IMR-90 (cell line): ENCODE results near the gene CYB561D1. TPM values are rescaled to one million over a fixed set of nuclear protein-coding genes. Genes with fewer than 3 reads are reported as not detected.
A peak's percentile ranks its signal among the peaks of the same experiment; 100 is the strongest.

ENCODE experiments used
- ATAC-seq: fragments of 200-7000 bp; cut with Tn5 transposase; 2 replicates; pipeline ENCODE4 v1.9.1; 2020; ENCODE audit warnings: low read depth, mild to moderate bottlenecking, moderate library complexity
- BruUV-seq: library from RNA; stranded (reverse); fragments of 400-500 nt; replicated peaks from 2 replicates; lab custom pipeline; 2021; lab: Mats Ljungman, UMichigan
- CTCF ChIA-PET: fragments of 300-600 bp; formaldehyde crosslinking; extraction: SDS; loops from one replicate; lab custom pipeline; 2021; ENCODE audit warnings: antibody characterized with exemption; lab: Yijun Ruan, JAX
- POLR2A ChIA-PET: fragments of 300-600 bp; sonication (Branson Sonifier 250); formaldehyde crosslinking; loops from one replicate; lab custom pipeline; 2022; ENCODE audit warnings: antibody characterized with exemption; ENCODE audit not compliant: unreplicated experiment; lab: Charles Lee
- DNase-seq: peaks from one replicate; pipeline ENCODE4 v3.0.0; 2013
- H2AFZ ChIP-seq: replicated peaks from 2 replicates; pipeline ENCODE3; 2013; ENCODE audit warnings: low read length, mild to moderate bottlenecking; ENCODE audit not compliant: poor library complexity
- H2AK5ac ChIP-seq: 2 replicates; pipeline ENCODE4 v1.6.1; 2013; ENCODE audit warnings: low read depth, low read length, inconsistent platforms
- H2AK9ac ChIP-seq: replicated peaks from 2 replicates; pipeline ENCODE3; 2013; ENCODE audit warnings: mild to moderate bottlenecking, low read depth, low read length, moderate library complexity; ENCODE audit not compliant: poor library complexity
- H2BK120ac ChIP-seq: 2 replicates; pipeline ENCODE4 v1.6.1; 2013; ENCODE audit warnings: low read depth, low read length, inconsistent platforms
- H2BK15ac ChIP-seq: 3 replicates; pipeline ENCODE4 v1.6.1; 2013; ENCODE audit warnings: low read depth, low read length, inconsistent platforms
- H2BK20ac ChIP-seq: 2 replicates; pipeline ENCODE4 v1.6.1; 2013; ENCODE audit warnings: low read depth, mild to moderate bottlenecking, inconsistent platforms, low read length, moderate library complexity
- H2BK5ac ChIP-seq: 2 replicates; pipeline ENCODE4 v1.6.1; 2013; ENCODE audit warnings: mild to moderate bottlenecking, low read depth, low read length, inconsistent platforms; ENCODE audit not compliant: poor library complexity, severe bottlenecking
- H3K14ac ChIP-seq: replicated peaks from 2 replicates; pipeline ENCODE4 v1.6.1; 2013; ENCODE audit warnings: low read depth, low read length, inconsistent platforms
- H3K18ac ChIP-seq: 2 replicates; pipeline ENCODE4 v1.6.1; 2013; ENCODE audit warnings: low read depth, low read length, control low read depth
- H3K23ac ChIP-seq: 2 replicates; pipeline ENCODE4 v1.6.1; 2013; ENCODE audit warnings: low read depth, low read length, inconsistent platforms
- H3K27ac ChIP-seq: 2 replicates; pipeline ENCODE4 v1.5.1; 2013; ENCODE audit warnings: mild to moderate bottlenecking, control low read depth, low read length; ENCODE audit not compliant: insufficient read depth
- H3K27me3 ChIP-seq: 2 replicates; pipeline ENCODE4 v1.6.1; 2013; ENCODE audit warnings: low read length; ENCODE audit not compliant: control insufficient read depth, insufficient read depth
- H3K36me3 ChIP-seq: 2 replicates; pipeline ENCODE4 v1.6.1; 2013; ENCODE audit warnings: low read length, mixed read lengths; ENCODE audit not compliant: control insufficient read depth, insufficient read depth
- H3K4ac ChIP-seq: 2 replicates; pipeline ENCODE4 v1.6.1; 2013; ENCODE audit warnings: low read depth, low read length, inconsistent platforms
- H3K4me1 ChIP-seq: 2 replicates; pipeline ENCODE4 v1.6.1; 2013; ENCODE audit warnings: low read length, mixed read lengths; ENCODE audit not compliant: control insufficient read depth, insufficient read depth
- H3K4me2 ChIP-seq: 2 replicates; pipeline ENCODE4 v1.6.1; 2013; ENCODE audit warnings: low read depth, mild to moderate bottlenecking, control low read depth, low read length, moderate library complexity
- H3K4me3 ChIP-seq: 2 replicates; pipeline ENCODE4 v1.5.1; 2013; ENCODE audit warnings: low read depth, mild to moderate bottlenecking, control low read depth, low read length, moderate library complexity; ENCODE audit not compliant: insufficient read depth
- H3K56ac ChIP-seq: 2 replicates; pipeline ENCODE4 v1.6.1; 2013; ENCODE audit warnings: low read length, inconsistent platforms; ENCODE audit not compliant: insufficient read depth; ENCODE audit errors: extremely low read depth
- H3K79me1 ChIP-seq, 2 experiments: 2 replicates each; pipeline ENCODE4 v1.6.1; 2013; ENCODE audit warnings: low read length in 2 of 2, inconsistent platforms in 1 of 2, low read depth in 1 of 2
- H3K9ac ChIP-seq: 2 replicates; pipeline ENCODE4 v1.6.1; 2013; ENCODE audit warnings: low read depth, low read length, control low read depth
- H3K9me1 ChIP-seq: 2 replicates; pipeline ENCODE4 v1.6.1; 2013; ENCODE audit warnings: low read length, inconsistent platforms; ENCODE audit not compliant: insufficient read depth
- H3K9me3 ChIP-seq: 2 replicates; pipeline ENCODE4 v1.6.1; 2013; ENCODE audit warnings: low read length; ENCODE audit not compliant: control insufficient read depth, insufficient read depth
- H4K20me1 ChIP-seq: 2 replicates; pipeline ENCODE4 v1.6.1; 2013; ENCODE audit warnings: low read length, inconsistent platforms; ENCODE audit not compliant: insufficient read depth
- H4K5ac ChIP-seq: 2 replicates; pipeline ENCODE4 v1.6.1; 2013; ENCODE audit warnings: mild to moderate bottlenecking, low read depth, low read length, control low read depth
- H4K8ac ChIP-seq, 2 experiments: 2 replicates each; pipeline ENCODE4 v1.6.1; 2013; ENCODE audit warnings: low read depth in 2 of 2, low read length in 2 of 2, control low read depth in 1 of 2, inconsistent platforms in 1 of 2
- H4K91ac ChIP-seq: 2 replicates; pipeline ENCODE4 v1.6.1; 2013; ENCODE audit warnings: low read depth, low read length, inconsistent platforms; ENCODE audit not compliant: insufficient read depth
- BHLHE40 ChIP-seq: fragments of 150-350 bp; IDR thresholded peaks from 2 replicates; pipeline ENCODE4 v1.6.1; 2016; ENCODE audit warnings: mild to moderate bottlenecking, low read depth, low read length
- CEBPB ChIP-seq: IDR thresholded peaks from 2 replicates; pipeline ENCODE4 v1.6.1; 2012; ENCODE audit warnings: low read depth, low read length, improper control_type of control experiment
- CHD1 ChIP-seq: IDR thresholded peaks from 2 replicates; pipeline ENCODE4 v1.6.1; 2012; ENCODE audit warnings: low read depth, low read length, improper control_type of control experiment
- ELK1 ChIP-seq: fragments of 150-350 bp; IDR thresholded peaks from 2 replicates; pipeline ENCODE4 v1.6.1; 2016; ENCODE audit warnings: low read depth, mild to moderate bottlenecking, low read length, moderate library complexity, borderline replicate concordance
- FOS ChIP-seq: fragments of 150-350 bp; IDR thresholded peaks from 2 replicates; pipeline ENCODE4 v1.6.1; 2016; ENCODE audit warnings: low read depth, low read length
- MAFK ChIP-seq: IDR thresholded peaks from 2 replicates; pipeline ENCODE4 v1.6.1; 2012; ENCODE audit warnings: low read depth, low read length, improper control_type of control experiment
- MXI1 ChIP-seq: IDR thresholded peaks from 2 replicates; pipeline ENCODE4 v1.6.1; 2012; ENCODE audit warnings: low read depth, mild to moderate bottlenecking, low read length, moderate library complexity, borderline replicate concordance
- POLR2A ChIP-seq: IDR thresholded peaks from 2 replicates; pipeline ENCODE4 v1.6.1; 2012; ENCODE audit warnings: mild to moderate bottlenecking, low read depth, low read length
- RAD21 ChIP-seq: IDR thresholded peaks from 2 replicates; pipeline ENCODE4 v1.6.1; 2012; ENCODE audit warnings: low read length, improper control_type of control experiment
- RCOR1 ChIP-seq: IDR thresholded peaks from 2 replicates; pipeline ENCODE4 v1.6.1; 2012; ENCODE audit warnings: mild to moderate bottlenecking, low read length, improper control_type of control experiment; ENCODE audit not compliant: insufficient replicate concordance
- SMC3 ChIP-seq: fragments of 150-350 bp; IDR thresholded peaks from 2 replicates; pipeline ENCODE4 v1.6.1; 2016; ENCODE audit warnings: low read depth, mild to moderate bottlenecking, antibody characterized with exemption, low read length, moderate library complexity
- WGBS, 2 experiments: methylation state at CpG; one replicate each; pipeline versions ENCODE4 v1.1.5 to v1.1.7; 2013; ENCODE audit warnings: missing lambda C conversion rate in 2 of 2; ENCODE audit not compliant: insufficient read length in 1 of 2; ENCODE audit errors: extremely low coverage in 2 of 2; 5-methylcytosine and 5-hydroxymethylcytosine counted together
- dilution Hi-C: fragments of 300-500 bp; cut with HindIII; formaldehyde crosslinking; loops from one replicate; pipeline ENCODE4 v1.14.3; 2018; ENCODE audit warnings: low sequenced_read_pairs; ENCODE audit not compliant: unreplicated experiment
- in situ Hi-C: fragments of 300-500 bp; cut with MboI; formaldehyde crosslinking; loops from 3 replicates; pipeline ENCODE4 v1.14.3; 2019; ENCODE audit warnings: low sequenced_read_pairs, inconsistent platforms, mixed read lengths
- intact Hi-C: fragments of 100-400 bp; cut with micrococcal nuclease; formaldehyde crosslinking; loops from 2 replicates; pipeline ENCODE4 v1.10.0; 2022
- polyA plus RNA-seq, 3 experiments: library from polyadenylated mRNA; depleted of rRNA; stranded (reverse); fragments of >200 nt; gene quantifications; 2 replicates each; pipeline ENCODE4 v1.2.3, GENCODE V29; 2012; ENCODE audit warnings: low replicate concordance in 1 of 3
- total RNA-seq: library from RNA; depleted of rRNA; stranded (reverse); fragments of >200 nt; gene quantifications from 2 replicates; pipeline ENCODE4 v1.2.3, GENCODE V29; 2012
- TF ChIP-seq, protein P1 (sequence below): fragments of 150-350 bp; IDR thresholded peaks from 2 replicates; pipeline ENCODE4 v1.6.1; 2017; ENCODE audit warnings: mild to moderate bottlenecking, antibody characterized with exemption, low read length, low read depth
- TF ChIP-seq, protein P2 (sequence below): conservative IDR thresholded peaks from 2 replicates; pipeline ENCODE4 v1.5.1; 2012; ENCODE audit warnings: mild to moderate bottlenecking, low read depth, low read length, improper control_type of control experiment

Gene CYB561D1
- total and polyA plus RNA-seq, 2 of the 4 experiments (the other 2 are of a cell fraction), result 5.7 to 8.1 TPM

GRCh38 chr1:109483672-109484518, 10.0 kb upstream of the CYB561D1 start, which contains the start of gene ATXN7L2:
Gene ATXN7L2, plus strand, starts transcription at chr1:109483905. Its CDS starts 49 bp downstream, at chr1:109483954.
- ATAC-seq, result peak; percentile 94
- POLR2A ChIA-PET, result interaction anchor here (0.6 kb wide), 1 partner anchor 48 kb away, joined by 3 read pairs; no protein-coding TSS in a partner anchor
- CTCF ChIA-PET, result interaction anchor here (0.6 to 1.1 kb wide), 3 partner anchors 10 to 49 kb away, joined by 3 to 5 read pairs (median 3); partner anchors contain the start of gene CYB561D1
- TF ChIP-seq RCOR1 (no peak), FOS (no peak), CEBPB (no peak), RAD21 (no peak), MAFK (no peak), SMC3 (no peak), MXI1 (peak; percentile 66; the same call in 1 of the 2 replicates), BHLHE40 (no peak), POLR2A (peak; percentile 93), ELK1 (no peak), CHD1 (0 out of 2 replicates have a peak, but pooled peaks have one; percentile 65)
- TF ChIP-seq, protein P1, sequence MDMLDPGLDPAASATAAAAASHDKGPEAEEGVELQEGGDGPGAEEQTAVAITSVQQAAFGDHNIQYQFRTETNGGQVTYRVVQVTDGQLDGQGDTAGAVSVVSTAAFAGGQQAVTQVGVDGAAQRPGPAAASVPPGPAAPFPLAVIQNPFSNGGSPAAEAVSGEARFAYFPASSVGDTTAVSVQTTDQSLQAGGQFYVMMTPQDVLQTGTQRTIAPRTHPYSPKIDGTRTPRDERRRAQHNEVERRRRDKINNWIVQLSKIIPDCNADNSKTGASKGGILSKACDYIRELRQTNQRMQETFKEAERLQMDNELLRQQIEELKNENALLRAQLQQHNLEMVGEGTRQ, result no peak
- TF ChIP-seq, protein P2, sequence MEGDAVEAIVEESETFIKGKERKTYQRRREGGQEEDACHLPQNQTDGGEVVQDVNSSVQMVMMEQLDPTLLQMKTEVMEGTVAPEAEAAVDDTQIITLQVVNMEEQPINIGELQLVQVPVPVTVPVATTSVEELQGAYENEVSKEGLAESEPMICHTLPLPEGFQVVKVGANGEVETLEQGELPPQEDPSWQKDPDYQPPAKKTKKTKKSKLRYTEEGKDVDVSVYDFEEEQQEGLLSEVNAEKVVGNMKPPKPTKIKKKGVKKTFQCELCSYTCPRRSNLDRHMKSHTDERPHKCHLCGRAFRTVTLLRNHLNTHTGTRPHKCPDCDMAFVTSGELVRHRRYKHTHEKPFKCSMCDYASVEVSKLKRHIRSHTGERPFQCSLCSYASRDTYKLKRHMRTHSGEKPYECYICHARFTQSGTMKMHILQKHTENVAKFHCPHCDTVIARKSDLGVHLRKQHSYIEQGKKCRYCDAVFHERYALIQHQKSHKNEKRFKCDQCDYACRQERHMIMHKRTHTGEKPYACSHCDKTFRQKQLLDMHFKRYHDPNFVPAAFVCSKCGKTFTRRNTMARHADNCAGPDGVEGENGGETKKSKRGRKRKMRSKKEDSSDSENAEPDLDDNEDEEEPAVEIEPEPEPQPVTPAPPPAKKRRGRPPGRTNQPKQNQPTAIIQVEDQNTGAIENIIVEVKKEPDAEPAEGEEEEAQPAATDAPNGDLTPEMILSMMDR, result no peak

More at GRCh38 chr1:109483672-109484518, 10.0 kb upstream of the CYB561D1 start, which contains the start of gene ATXN7L2:
- H3K4me3 ChIP-seq, result peak within 1 kb of the TSS; percentile 59
- no peaks in the 10 kb centered on the region for H3K9me3 ChIP-seq
- dilution Hi-C loops, result no loop called here
- H4K91ac ChIP-seq, result peak within 1 kb of the TSS; percentile 87
- peak within 1 kb of the TSS; percentile 93 to 95 for H4K8ac ChIP-seq
- H3K56ac ChIP-seq, result peak within 1 kb of the TSS; percentile 88
- peak within 1 kb of the TSS; percentile 97 for H2AFZ ChIP-seq
- H2BK120ac ChIP-seq, result peak within 1 kb of the TSS; percentile 95
- peak within 1 kb of the TSS; percentile 83; the same call in 1 of the 2 replicates for H3K18ac ChIP-seq
- H2BK20ac ChIP-seq, result peak within 1 kb of the TSS; percentile 72; the same call in 1 of the 2 replicates
- peak within 1 kb of the TSS; percentile 90 for H3K4ac ChIP-seq
- peak within 1 kb of the TSS; percentile 88 for H2BK5ac ChIP-seq
- peak within 1 kb of the TSS; percentile 97 for H3K14ac ChIP-seq
- peak within 1 kb of the TSS; percentile 91 for H3K9ac ChIP-seq
- peaks cover 8% of the 10 kb centered on the region for H3K9me1 ChIP-seq
- no peaks in the 10 kb centered on the region for H4K20me1 ChIP-seq
- peak within 1 kb of the TSS; percentile 88; the same call in 1 of the 3 replicates for H2BK15ac ChIP-seq
- H3K27ac ChIP-seq, result peak within 1 kb of the TSS; percentile 99
- TSS peak; percentile 73 for BruUV-seq
- H2AK5ac ChIP-seq, result peak within 1 kb of the TSS; percentile 42
- in situ Hi-C loops, result no loop called here
- intact Hi-C loops, result loop anchor here (1.0 to 5.0 kb wide), 2 partner anchors 37 to 58 kb away; partner anchors contain the start of gene PSMA5
- DNase-seq, result peak; percentile 89
- H3K23ac ChIP-seq, result peak within 1 kb of the TSS; percentile 85; the same call in 1 of the 2 replicates
- H3K4me1 ChIP-seq, result peaks cover 9% of the 10 kb centered on the region
- peak within 1 kb of the TSS; percentile 86 for H2AK9ac ChIP-seq
- H3K27me3 ChIP-seq, result peaks cover 20% of the 10 kb centered on the region
- WGBS, 2 experiments, result 1% methylated on average over 38 of the region's 73 CpGs; no CpG with 5 or more reads in 1 of the 2 experiments
- peaks cover 9 to 22% of the 10 kb centered on the region in 2 experiments; a peak in 3 of 4 replicates for H3K79me1 ChIP-seq
- peak within 1 kb of the TSS; percentile 96 for H3K4me2 ChIP-seq
- H3K36me3 ChIP-seq, result peaks cover 9% of the 10 kb centered on the region; the same call in 1 of the 2 replicates
- H4K5ac ChIP-seq, result peak within 1 kb of the TSS; percentile 74
